Measurements from ENCODE around the gene FUT7. TPM values are rescaled to one million over a fixed set of nuclear protein-coding genes. Genes with fewer than 3 reads are reported as not detected.

FUT7 gene
- total and polyA plus RNA-seq, 4 experiments from 2014 or later = 3.4 to 43.8 (median 13.6) TPM

GRCh38 chr9:136996361-136997292, 35.3 kb downstream of the FUT7 start, which contains the start of gene CLIC3:
Gene CLIC3 (minus strand): TSS chr9:136996568. CDS start chr9:136996543, 25 bp downstream.
- Histone ChIP-seq H3K36me3 (ENCODE audit: insufficient read depth, low read length) (peaks cover 7% of the 10 kb centered on the region), H3K4me3 (ENCODE audit: low read length in 2 of 2) (peak within 1 kb of the TSS in 1 of 2 donors; percentile 32), H3K27ac (ENCODE audit: low read depth, low read length) (peak within 1 kb of the TSS; percentile 39), H3K9me3 (ENCODE audit: control insufficient read depth in 1 of 2, low read length in 2 of 2) (no peaks in the 10 kb centered on the region), H3K4me1 (ENCODE audit: insufficient read depth, low read length) (peaks cover 62% of the 10 kb centered on the region), H3K27me3 (ENCODE audit: insufficient read depth, low read length) (no peaks in the 10 kb centered on the region)
- ChIA-PET CTCF (ENCODE audit: partially characterized antibody) (interaction anchor here (0.9 to 2.7 kb wide), 10 partner anchors 12 to 154 kb away, joined by 3 to 14 read pairs (median 5); partner anchors contain the start of genes ABCA2 and AJM1), POLR2A (ENCODE audit: partially characterized antibody) (interaction anchor here (0.6 to 6.9 kb wide), 30 partner anchors 8 to 270 kb away, joined by 3 to 57 read pairs (median 4); partner anchors contain the start of genes ABCA2, AJM1, C8G and FBXW5)
- peak within 1 kb of the TSS; percentile 36 to 77 (median 71) for H3K4me3 Mint-ChIP-seq
- intact Hi-C loops (cut with micrococcal nuclease) = no loop called here
- peak within 1 kb of the TSS; percentile 57 to 93 (median 89) for H3K27ac Mint-ChIP-seq
- H3K9me3 Mint-ChIP-seq = no peaks in the 10 kb centered on the region
- H3K27me3 Mint-ChIP-seq = no peaks in the 10 kb centered on the region
- peak; percentile 42 to 76 (median 49) for DNase-seq
- H3K4me1 Mint-ChIP-seq = peaks cover 15 to 63% (median 31%) of the 10 kb centered on the region in 4 donors
- peaks cover 0 to 10% of the 10 kb centered on the region in 2 donors for H3K36me3 Mint-ChIP-seq

DNA sequence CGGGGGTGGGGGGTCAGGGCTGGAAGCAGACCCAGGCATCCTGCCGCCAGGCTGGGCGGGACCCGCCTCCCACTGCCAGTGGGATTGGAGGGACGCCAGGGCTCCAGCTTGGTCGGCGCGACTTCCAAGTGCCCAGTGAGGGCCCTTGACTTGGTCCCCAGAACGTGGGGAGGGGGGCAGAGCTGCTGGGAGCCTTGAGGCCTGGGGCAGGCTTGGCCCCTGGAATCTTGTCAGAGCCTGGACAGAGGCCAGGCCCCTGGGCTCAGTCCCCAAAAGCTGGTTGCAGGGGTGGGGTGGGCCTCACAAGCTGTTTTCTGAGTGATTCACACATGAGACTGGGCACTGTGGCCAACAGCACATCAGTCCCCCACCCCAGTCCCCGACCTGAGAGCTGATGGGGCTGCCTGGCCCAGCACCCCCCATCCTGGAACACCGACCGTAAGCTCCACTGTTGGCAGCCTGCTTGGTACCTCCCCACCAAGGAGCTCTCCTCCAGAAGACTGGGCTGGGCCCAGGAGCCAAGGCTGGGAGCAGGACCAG, 36.0 kb downstream of the FUT7 start:
- H3K9me3 Mint-ChIP-seq = no peaks in the 10 kb centered on the region
- H3K9me3 ChIP-seq (ENCODE audit: control insufficient read depth in 1 of 2, low read length in 2 of 2) = no peaks in the 10 kb centered on the region
- POLR2A ChIA-PET (ENCODE audit: partially characterized antibody) = interaction anchor here (0.6 to 6.9 kb wide), 26 partner anchors 9 to 269 kb away, joined by 3 to 57 read pairs (median 4); partner anchors contain the start of genes ABCA2, AJM1, C8G and FBXW5
- H3K36me3 ChIP-seq (ENCODE audit: insufficient read depth, low read length) = peaks cover 7% of the 10 kb centered on the region
- H3K27ac ChIP-seq (ENCODE audit: low read depth, low read length) = peak overlapping the region; percentile 39
- CTCF ChIA-PET (ENCODE audit: partially characterized antibody) = interaction anchor here (1.0 to 2.7 kb wide), 8 partner anchors 11 to 153 kb away, joined by 3 to 14 read pairs (median 6); partner anchors contain the start of gene AJM1
- H3K4me3 ChIP-seq (ENCODE audit: low read length in 2 of 2) = peak overlapping the region in 1 of 2 donors; percentile 32
- H3K4me1 Mint-ChIP-seq = peaks cover 16 to 69% (median 36%) of the 10 kb centered on the region in 4 donors
- H3K4me3 Mint-ChIP-seq = peak overlapping the region; percentile 26 to 77 (median 59)
- peak overlapping the region in 6 of 7 donors; percentile 53 to 93 (median 80) for H3K27ac Mint-ChIP-seq
- no peak for DNase-seq
- H3K27me3 Mint-ChIP-seq = no peaks in the 10 kb centered on the region
- H3K36me3 Mint-ChIP-seq = peaks cover 0 to 10% of the 10 kb centered on the region in 2 donors
- H3K4me1 ChIP-seq (ENCODE audit: insufficient read depth, low read length) = peaks cover 70% of the 10 kb centered on the region
- H3K27me3 ChIP-seq (ENCODE audit: insufficient read depth, low read length) = no peaks in the 10 kb centered on the region
- intact Hi-C loops (cut with micrococcal nuclease) = no loop called here

- no peak for DNase-seq
- POLR2A ChIA-PET (ENCODE audit: partially characterized antibody) = interaction anchor here (0.6 to 6.9 kb wide), 20 partner anchors 9 to 268 kb away, joined by 3 to 57 read pairs (median 8); partner anchors contain the start of genes ABCA2, AJM1, C8G and FBXW5
- intact Hi-C loops (cut with micrococcal nuclease) = no loop called here
- Mint-ChIP-seq H3K36me3 (peaks cover 0 to 10% of the 10 kb centered on the region in 2 donors), H3K27ac (no peak overlapping the region), H3K27me3 (no peaks in the 10 kb centered on the region), H3K4me3 (no peak overlapping the region), H3K4me1 (peaks cover 17 to 69% (median 37%) of the 10 kb centered on the region in 4 donors), H3K9me3 (no peaks in the 10 kb centered on the region)
- Histone ChIP-seq H3K4me1 (ENCODE audit: insufficient read depth, low read length) (peaks cover 68% of the 10 kb centered on the region), H3K36me3 (ENCODE audit: insufficient read depth, low read length) (peaks cover 7% of the 10 kb centered on the region), H3K4me3 (ENCODE audit: low read length in 2 of 2) (no peak overlapping the region), H3K27ac (ENCODE audit: low read depth, low read length) (no peak overlapping the region), H3K9me3 (ENCODE audit: control insufficient read depth in 1 of 2, low read length in 2 of 2) (no peaks in the 10 kb centered on the region), H3K27me3 (ENCODE audit: insufficient read depth, low read length) (no peaks in the 10 kb centered on the region)
- CTCF ChIA-PET (ENCODE audit: partially characterized antibody) = interaction anchor here (1.3 to 2.7 kb wide), 6 partner anchors 11 to 152 kb away, joined by 4 to 14 read pairs (median 10); partner anchors contain the start of gene AJM1
These were observed 36.5 kb downstream of the FUT7 start for GRCh38 chr9:136995362-136995761.

- no peaks in the 10 kb centered on the region for H3K9me3 Mint-ChIP-seq
- Histone ChIP-seq H3K4me3 (ENCODE audit: low read length in 2 of 2) (no peak overlapping the region), H3K36me3 (ENCODE audit: insufficient read depth, low read length) (peaks cover 7% of the 10 kb centered on the region), H3K27me3 (ENCODE audit: insufficient read depth, low read length) (no peaks in the 10 kb centered on the region), H3K4me1 (ENCODE audit: insufficient read depth, low read length) (peaks cover 63% of the 10 kb centered on the region), H3K9me3 (ENCODE audit: control insufficient read depth in 1 of 2, low read length in 2 of 2) (no peaks in the 10 kb centered on the region), H3K27ac (ENCODE audit: low read depth, low read length) (no peak overlapping the region)
- peaks cover 0 to 10% of the 10 kb centered on the region in 2 donors for H3K36me3 Mint-ChIP-seq
- ChIA-PET CTCF (ENCODE audit: partially characterized antibody) (interaction anchor here (3.4 kb wide), 1 partner anchor 35 kb away, joined by 21 read pairs; no protein-coding TSS in a partner anchor), POLR2A (ENCODE audit: partially characterized antibody) (interaction anchor here (1.7 to 6.9 kb wide), 6 partner anchors 14 to 93 kb away, joined by 6 to 57 read pairs (median 14); partner anchors contain the start of genes C8G, FBXW5 and LCNL1)
- DNase-seq = no peak
- intact Hi-C loops (cut with micrococcal nuclease) = no loop called here
- no peaks in the 10 kb centered on the region for H3K27me3 Mint-ChIP-seq
- no peak overlapping the region for H3K27ac Mint-ChIP-seq
- H3K4me1 Mint-ChIP-seq = peaks cover 13 to 64% (median 33%) of the 10 kb centered on the region in 4 donors
- no peak overlapping the region for H3K4me3 Mint-ChIP-seq
These were observed 37.0 kb downstream of the FUT7 start for GRCh38 chr9:136994888-136995230.

GRCh38 chr9:136994180-136994887, 37.6 kb downstream of the FUT7 start:
- Histone ChIP-seq H3K9me3 (ENCODE audit: control insufficient read depth in 1 of 2, low read length in 2 of 2) (no peaks in the 10 kb centered on the region), H3K4me3 (ENCODE audit: low read length in 2 of 2) (no peak overlapping the region), H3K27me3 (ENCODE audit: insufficient read depth, low read length) (no peaks in the 10 kb centered on the region), H3K36me3 (ENCODE audit: insufficient read depth, low read length) (peaks cover 7% of the 10 kb centered on the region), H3K4me1 (ENCODE audit: insufficient read depth, low read length) (peaks cover 60% of the 10 kb centered on the region), H3K27ac (ENCODE audit: low read depth, low read length) (no peak overlapping the region)
- peaks cover 0 to 1% of the 10 kb centered on the region in 2 donors for H3K27me3 Mint-ChIP-seq
- peak overlapping the region in 1 of 8 donors; percentile 92 for H3K4me3 Mint-ChIP-seq
- CTCF ChIA-PET (ENCODE audit: partially characterized antibody) = interaction anchor here (1.1 to 3.4 kb wide), 2 partner anchors 35 to 152 kb away, joined by 4 to 21 read pairs; partner anchors contain the start of gene AJM1
- peaks cover 13 to 58% (median 32%) of the 10 kb centered on the region in 4 donors for H3K4me1 Mint-ChIP-seq
- no peaks in the 10 kb centered on the region for H3K9me3 Mint-ChIP-seq
- DNase-seq = no peak
- H3K27ac Mint-ChIP-seq = peak overlapping the region in 1 of 7 donors; percentile 88
- H3K36me3 Mint-ChIP-seq = peaks cover 0 to 10% of the 10 kb centered on the region in 2 donors
- POLR2A ChIA-PET (ENCODE audit: partially characterized antibody) = interaction anchor here (0.7 to 6.9 kb wide), 12 partner anchors 14 to 246 kb away, joined by 3 to 57 read pairs (median 18); partner anchors contain the start of genes ABCA2, C8G, FBXW5 and FUT7
- intact Hi-C loops (cut with micrococcal nuclease) = no loop called here

GRCh38 chr9:136992819-136993369, 39.0 kb downstream of the FUT7 start:
- ChIA-PET POLR2A (ENCODE audit: partially characterized antibody) (interaction anchor here (0.6 to 6.9 kb wide), 31 partner anchors 10 to 430 kb away, joined by 3 to 57 read pairs (median 3); partner anchors contain the start of genes ABCA2, C8G, EXD3 and FBXW5), CTCF (ENCODE audit: partially characterized antibody) (interaction anchor here (0.5 to 3.4 kb wide), 6 partner anchors 37 to 205 kb away, joined by 3 to 21 read pairs (median 4); partner anchors contain the start of genes AJM1 and NPDC1)
- no peak for DNase-seq
- peaks cover 8 to 47% (median 26%) of the 10 kb centered on the region in 4 donors for H3K4me1 Mint-ChIP-seq
- H3K27me3 Mint-ChIP-seq = peaks cover 0 to 2% of the 10 kb centered on the region in 2 donors
- no peaks in the 10 kb centered on the region for H3K9me3 ChIP-seq (ENCODE audit: control insufficient read depth in 1 of 2, low read length in 2 of 2)
- peak overlapping the region; percentile 83 to 94 (median 88) for H3K27ac Mint-ChIP-seq
- H3K4me3 ChIP-seq (ENCODE audit: low read length in 2 of 2) = peak overlapping the region; percentile 86 to 90
- H3K9me3 Mint-ChIP-seq = no peaks in the 10 kb centered on the region
- peaks cover 7% of the 10 kb centered on the region for H3K36me3 ChIP-seq (ENCODE audit: insufficient read depth, low read length)
- peaks cover 48% of the 10 kb centered on the region for H3K4me1 ChIP-seq (ENCODE audit: insufficient read depth, low read length)
- H3K27ac ChIP-seq (ENCODE audit: low read depth, low read length) = peak overlapping the region; percentile 85
- peak overlapping the region; percentile 83 to 92 (median 88) for H3K4me3 Mint-ChIP-seq
- peaks cover 0 to 10% of the 10 kb centered on the region in 2 donors for H3K36me3 Mint-ChIP-seq
- no peaks in the 10 kb centered on the region for H3K27me3 ChIP-seq (ENCODE audit: insufficient read depth, low read length)
- intact Hi-C loops (cut with micrococcal nuclease) = loop anchor here (1.0 to 2.0 kb wide), 5 partner anchors 14 to 202 kb away; partner anchors contain the start of genes ABCA2, AJM1, C8G and FBXW5

All from CD4-positive, alpha-beta memory T cell (primary cell).